RCC 7860 (cell line): ENCODE data around the gene ADRA1B.
A peak's percentile ranks its signal among the peaks of the same experiment; 100 is the strongest.

Experiments used
- DNase-seq: peaks from one replicate; pipeline ENCODE4 v3.0.0-alpha.2; 2015; ENCODE audit warnings: low spot score
- FAIRE-seq: peaks from 2 replicates; lab custom pipeline; 2012; peaks lifted over from hg19 to GRCh38; lab: Jason Lieb, UNC

ADRA1B gene

DNA sequence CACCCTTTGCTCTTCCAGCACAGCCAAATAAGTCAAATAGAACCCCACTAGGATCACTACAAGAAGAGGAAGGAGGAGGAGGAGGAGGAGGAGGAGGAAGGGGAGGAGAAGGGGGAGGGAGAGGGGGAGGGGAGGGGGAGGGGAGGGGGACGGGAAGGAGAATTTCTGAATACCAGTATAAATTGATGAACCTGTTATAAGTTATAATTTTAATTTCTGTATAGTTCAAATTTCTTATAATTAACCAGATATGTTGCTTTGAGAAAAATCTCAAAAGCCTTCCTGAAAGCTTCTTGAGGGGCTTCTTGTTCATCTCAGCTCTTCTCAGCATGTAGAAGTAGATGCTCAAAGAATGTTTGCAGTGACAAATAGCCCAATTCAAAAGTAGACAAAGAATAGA is 15.0 kb upstream of the ADRA1B start:
- FAIRE-seq: no peak

DNA sequence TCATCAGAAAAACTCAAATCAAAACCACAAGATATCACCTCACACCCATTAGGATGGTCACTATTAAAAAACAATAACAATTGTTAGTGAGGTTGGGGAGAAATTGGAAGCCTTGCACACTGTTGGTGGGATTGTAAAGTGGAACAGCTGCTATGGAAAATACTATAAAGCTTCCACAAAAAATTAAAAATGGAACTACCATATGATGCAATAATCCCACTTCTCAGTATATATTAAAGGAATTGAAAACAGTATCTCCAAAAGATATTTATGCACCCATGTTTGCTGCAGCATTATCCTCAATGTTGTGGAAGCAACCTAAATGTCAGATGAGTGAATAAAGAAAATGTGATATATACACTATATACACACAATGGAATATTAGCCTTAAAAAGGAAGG is 14.5 kb upstream of the ADRA1B start:
- no peak for FAIRE-seq
- DNase-seq: no peak

More for the DNA sequence above, 15.0 kb upstream of the ADRA1B start:
- no peak for DNase-seq

DNA sequence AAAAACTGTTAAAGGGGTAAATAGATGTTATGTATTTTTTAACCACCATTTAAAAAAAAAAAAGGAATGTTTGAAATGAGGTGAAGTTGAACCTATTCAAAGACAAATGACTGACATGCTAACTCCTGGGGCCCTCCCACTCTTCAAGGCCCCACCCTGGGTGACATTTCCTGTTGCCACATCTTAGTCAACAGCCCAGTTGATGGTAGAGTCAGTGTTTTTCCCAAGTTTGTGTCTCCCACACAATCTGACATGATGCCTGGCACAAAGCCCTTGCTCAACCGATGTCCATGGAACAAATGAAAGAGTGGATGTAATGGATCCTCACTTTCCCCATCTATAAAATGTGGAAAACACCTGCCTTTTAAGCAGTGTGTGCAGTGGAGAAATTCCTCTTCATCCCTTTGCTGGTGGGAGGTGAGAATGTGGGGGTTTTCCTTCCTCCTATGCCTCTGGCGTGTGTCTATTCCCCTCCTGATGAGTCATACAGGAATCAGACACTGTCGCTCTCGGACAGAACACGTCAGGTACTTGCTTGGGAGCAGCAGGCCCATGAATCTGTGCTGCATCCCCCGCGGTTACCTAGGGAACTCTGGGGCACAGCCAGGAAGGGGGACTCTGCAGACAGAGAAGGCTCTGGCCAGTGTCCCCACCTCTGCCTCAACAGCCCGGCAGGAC is 13.7 kb upstream of the ADRA1B start:
- DNase-seq: peak; percentile 97

DNA sequence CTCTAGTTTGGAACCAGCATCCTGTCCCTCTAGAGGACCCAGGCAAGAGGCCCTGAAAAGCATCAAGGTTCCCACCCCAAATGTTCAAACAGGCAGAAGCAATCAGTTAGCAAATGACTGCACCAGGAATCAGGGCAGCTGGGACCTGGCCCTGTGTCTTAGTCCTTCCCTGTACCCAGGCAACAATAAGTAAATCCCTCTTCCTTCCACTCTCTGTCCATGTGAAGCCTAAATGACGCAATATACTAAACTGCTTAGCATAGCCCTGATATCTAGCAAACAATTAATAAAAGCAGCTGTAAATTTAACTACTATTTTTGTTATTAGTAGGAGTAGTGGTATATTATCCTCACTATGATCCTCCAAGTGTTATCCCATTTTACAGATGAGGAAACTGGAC is 13.2 kb upstream of the ADRA1B start:
- FAIRE-seq (no peak), DNase-seq (no peak)

More for the DNA sequence above, 13.7 kb upstream of the ADRA1B start:
- FAIRE-seq: peak; percentile 84

DNA sequence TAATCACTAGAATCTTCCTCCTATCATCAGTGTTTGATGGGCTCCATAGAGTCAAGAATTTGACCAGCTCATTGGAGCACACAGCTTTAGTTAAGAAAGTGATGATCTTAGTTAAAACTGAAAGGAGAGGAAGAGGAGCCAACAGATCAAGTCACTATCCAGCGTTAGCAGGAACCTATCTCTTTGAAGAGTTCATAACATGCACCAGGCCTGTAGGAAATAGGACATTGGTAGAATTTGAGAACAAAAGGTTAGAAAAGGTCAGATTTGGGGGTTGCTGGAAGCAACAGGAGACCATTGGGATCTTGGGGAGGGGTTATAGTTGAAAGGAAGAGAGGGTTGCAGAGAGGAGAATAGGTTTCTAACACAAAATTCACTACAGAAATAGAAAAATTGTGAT is 11.4 kb upstream of the ADRA1B start:
- FAIRE-seq (no peak), DNase-seq (no peak)

DNA sequence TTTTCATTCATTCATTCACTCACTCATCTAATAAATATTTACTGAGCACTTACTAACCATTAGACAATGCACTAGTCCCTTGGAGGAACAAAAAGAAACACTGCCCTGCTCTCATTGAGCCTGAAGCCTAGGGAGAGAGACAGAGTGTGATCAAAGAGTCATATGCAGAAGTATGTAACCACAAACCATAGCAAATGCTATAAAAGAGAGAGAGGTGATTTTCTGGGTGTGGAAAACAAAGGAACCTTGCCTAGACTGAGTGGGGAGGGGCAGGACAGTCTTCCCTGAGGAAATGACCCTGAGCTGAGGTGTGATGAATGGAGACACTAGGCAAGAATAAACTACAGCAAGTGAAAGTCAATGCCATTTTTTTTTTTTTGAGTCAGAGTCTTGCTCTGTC is 10.8 kb upstream of the ADRA1B start:
- FAIRE-seq: peak; percentile 99
- peak; percentile 99 for DNase-seq

DNA sequence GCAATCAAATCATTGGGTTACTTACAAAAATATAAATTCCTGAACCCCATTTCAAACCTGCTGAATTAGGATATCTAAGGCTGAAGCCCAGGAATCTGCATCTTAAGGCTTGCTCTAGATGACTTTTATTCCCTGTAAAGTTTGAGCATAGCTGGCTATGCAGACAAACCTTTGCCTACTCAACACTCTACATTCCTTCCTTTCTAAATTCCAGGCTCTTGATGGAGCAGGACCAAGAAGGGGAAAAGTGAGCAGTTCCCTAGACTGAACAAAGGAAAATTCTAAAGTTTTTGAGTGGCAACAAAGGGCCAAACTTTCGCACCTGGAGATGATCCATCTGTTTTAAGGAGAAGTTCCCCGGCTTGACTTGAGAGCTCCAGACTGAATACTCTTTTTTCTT is 9.8 kb upstream of the ADRA1B start:
- FAIRE-seq (no peak), DNase-seq (no peak)

DNA sequence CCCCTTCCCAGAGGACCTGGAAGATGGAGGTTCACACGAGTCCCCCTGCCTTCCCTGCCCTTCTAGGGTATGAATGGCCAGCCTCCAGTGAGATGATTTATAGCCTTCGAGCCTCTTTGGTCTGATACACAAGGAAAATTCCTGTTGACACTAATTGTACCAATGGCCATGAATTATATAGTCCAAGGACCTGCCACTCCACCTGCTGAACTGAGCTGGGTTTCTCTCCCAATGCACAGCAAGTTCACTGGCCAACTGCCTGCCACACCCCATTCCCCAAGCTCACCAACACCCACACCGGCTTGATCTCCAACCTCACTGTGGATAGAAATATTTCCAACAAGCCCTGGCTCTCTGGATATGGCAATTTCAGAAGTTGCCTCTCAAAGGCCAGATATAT is 9.3 kb upstream of the ADRA1B start:
- no peak for FAIRE-seq

DNA sequence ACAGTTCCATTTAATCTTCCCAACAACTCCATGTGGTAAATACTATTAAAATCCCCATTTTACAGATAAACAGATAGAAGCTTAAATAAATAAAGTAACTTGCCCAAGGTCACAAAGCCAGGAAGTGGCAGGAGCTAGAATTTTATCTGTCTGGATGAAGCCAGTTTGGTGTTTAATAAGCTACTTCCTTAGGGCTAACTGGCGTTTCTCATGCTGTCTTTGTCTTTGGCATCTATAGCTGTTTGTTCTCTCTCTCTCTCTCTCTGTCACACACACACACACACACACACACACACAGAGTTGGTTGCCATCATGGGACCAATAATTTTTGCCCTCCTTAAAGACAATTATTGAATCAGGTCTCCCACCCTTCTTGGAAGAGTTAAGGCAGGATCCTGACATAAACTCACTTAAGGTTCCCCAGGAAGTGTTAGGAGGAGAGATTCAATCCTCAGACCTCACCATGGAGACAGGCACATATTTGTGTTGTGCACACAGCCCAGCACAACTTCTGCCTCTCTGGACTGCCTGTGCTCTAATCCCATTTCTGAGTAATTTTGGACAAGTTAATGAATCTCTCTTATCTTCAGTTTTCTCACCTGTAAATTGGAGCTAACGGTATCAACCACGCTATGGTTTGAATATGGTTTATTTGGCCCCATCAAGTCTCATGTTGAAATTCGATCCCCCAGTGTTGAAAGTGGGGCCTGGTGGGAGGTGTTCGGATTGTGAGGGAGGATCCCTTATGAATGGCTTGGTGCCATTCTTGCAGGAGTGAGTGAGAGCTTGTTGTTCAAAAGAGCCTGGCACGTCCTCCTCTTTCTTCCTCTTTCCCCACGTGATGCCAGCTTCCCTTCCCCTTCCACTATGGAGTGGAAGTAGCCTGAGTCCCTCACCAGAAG is 8.3 kb upstream of the ADRA1B start:
- FAIRE-seq (no peak), DNase-seq (no peak)

More for the DNA sequence above, 9.3 kb upstream of the ADRA1B start:
- no peak for DNase-seq

DNA sequence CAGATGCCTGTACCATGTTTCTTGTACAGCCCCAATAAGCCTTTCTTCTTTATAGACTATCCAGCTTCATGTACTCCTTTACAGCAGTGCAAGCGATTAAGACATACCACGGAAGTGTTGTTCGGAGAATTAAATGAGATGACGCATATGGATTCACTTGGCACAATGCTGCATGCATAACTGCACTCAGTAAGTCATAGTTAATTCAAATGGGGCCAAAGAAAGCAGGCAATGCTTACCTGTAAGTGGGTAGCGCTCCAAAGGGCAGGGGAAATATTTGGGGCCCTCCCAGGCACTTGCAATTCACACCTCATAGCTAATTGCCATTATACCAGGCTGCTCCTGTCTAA is 7.7 kb upstream of the ADRA1B start:
- no peak for FAIRE-seq
- DNase-seq: no peak

DNA sequence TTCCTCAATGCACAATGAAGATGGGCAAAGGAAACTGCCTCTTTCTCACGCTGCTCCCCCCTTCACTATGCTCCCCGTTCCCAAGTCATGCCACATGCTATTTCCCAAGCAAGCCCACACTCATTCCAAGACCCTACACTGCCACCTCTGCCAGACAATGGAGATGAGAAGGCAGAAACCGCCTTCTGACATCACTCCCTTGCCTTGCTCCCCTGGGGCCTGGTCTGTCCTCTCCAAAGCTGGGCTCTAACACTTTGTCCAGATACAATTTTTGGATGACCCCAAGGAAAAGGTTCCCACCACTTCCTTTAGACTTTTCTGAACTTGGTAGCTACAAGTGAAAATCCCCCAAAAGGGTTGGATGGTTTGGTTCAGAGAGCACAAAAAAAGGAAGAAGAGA is 7.2 kb upstream of the ADRA1B start:
- no peak for FAIRE-seq
- DNase-seq: no peak

DNA sequence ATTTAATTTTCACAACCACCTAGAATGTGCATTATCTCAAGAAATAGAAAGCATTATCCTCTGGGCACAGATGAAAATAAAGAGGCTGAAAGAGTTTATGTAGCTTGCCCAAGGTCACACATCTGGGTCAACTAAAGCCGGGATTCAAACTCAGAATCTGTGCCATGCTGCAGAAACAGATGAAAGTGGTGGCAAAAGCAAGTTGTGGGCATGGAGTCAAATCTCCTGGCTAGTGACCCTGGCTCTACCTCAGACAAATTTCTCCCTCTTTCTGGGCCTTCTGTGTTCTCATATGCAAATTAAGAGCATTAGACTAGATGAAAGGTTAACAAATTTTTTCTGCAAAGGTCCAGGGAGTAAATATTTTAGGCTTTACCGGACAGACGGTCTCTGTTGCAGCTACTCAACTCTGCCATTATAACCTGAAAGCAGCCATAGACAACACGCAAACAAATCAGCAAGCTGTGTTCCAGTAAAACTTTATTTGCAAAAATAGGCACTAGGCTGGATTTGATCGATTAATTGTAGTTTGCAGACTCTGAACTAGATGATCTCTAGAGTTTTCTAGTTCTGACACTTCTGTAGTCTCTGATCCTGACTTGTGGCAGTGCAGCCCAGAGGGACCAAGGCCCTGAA is 6.0 kb upstream of the ADRA1B start:
- no peak for FAIRE-seq
- no peak for DNase-seq

DNA sequence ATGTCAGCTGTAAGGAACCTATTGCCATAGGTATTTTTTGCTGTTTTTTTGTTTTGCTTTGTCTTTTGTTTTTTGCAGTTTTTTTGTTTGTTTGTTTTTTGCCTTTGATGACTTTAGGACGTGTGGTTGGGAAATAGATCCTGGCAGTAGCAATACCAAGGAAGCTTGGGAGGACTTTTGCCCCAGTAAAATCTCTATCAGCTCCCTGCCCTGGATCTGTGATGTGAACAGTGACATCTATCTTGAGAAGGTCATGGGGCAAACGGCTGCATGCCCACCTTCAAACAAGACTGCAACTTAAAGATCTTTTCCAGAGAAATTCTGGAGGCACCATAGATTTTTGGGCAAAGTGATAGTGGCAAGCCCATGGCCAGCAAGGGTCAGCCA is 5.4 kb upstream of the ADRA1B start:
- no peak for FAIRE-seq
- DNase-seq: no peak

DNA sequence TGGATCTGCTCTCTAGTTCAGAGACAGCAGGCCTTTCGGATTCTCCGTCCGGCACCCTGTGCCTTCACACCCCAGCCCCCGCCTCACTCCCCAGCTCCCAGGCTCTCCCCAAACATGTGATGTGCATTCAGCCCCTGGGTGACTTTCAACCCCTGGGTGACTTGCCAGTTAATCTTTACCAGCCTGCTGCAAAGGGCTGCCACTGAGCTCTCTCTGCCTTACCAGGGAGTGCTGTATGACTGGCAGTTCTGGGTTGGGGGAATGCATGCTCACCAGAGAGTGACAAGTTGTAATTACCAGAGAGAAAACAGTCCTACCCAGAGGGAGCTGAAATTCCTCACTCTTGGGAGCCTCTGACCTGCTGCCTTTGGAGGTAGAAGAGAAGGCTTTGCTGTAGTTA is 4.9 kb upstream of the ADRA1B start:
- DNase-seq: peak; percentile 86
- FAIRE-seq: peak; percentile 94

DNA sequence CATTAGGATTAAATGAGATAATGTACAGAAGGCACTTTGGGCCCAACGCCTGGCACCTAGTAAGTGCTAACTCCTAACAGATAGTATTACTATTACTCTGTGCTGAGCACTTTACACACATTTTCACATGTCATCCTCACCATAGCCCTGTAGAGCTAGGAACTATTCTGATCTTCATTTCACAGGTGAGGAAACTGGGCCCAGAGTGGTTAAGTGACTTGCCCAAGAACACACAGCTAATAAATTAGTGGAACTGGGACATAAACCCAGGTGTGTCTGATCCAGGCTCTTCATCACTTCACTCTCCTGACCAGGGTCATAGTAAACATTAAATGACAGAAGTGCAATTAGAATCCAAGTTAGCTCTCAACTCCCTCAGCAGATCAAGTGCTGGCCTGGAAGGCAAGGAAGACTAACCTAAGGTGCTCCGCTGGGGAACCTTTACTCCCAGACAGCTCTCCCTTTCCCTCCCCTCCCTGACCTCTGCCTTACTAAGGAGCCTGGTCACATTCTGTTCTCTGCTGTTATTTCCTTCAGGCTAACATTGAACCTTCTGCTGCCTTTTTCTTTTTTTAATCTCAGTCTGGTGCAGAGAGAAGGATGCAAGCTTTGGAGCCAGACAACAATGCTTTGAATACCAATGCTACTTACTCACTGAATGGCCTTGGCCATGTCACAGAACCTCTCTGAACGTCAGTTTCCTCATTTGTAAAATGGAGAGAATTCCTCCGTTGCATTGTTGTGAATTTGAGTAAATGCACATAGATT is 4.1 kb upstream of the ADRA1B start:
- FAIRE-seq (peak; percentile 61), DNase-seq (peak; percentile 75)

DNA sequence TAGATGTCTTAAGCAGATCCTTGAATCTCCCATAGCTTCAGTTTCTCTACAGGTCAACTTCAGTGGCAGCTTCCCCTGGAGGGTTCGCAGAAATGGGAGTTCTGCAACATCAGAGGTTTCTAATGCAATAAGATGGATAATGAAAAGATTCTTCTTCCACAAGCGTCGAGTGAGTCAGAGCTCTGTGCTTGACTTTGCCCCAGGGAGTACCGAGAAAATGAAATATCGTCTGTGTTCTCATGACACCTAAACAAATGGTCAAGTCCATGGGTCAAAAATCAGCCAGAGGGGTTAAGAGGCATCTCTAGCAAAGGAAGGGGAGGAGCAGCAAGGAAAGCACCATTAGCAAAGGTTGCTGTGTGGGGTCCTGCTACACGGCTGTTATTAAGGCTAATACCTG is 3.2 kb upstream of the ADRA1B start:
- peak; percentile 61 for FAIRE-seq
- peak; percentile 59 for DNase-seq

DNA sequence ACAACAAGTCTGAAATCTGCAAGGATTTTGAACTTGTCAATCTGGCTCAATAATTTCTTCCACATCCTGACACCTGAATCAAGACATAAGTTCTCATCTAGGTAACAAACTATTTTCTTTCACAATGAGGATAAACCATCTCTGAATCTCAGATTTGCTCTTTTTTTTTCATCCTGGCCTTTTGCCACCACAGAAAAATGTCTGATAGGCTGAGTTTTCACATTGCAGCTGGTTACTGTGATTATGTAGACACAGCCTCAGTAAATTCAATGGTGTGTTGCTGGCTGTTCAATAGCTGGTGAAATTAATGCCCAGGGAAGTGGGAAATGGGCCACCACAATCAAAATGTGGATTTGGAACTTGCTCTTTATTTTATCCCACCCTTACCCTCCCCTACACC is 2.8 kb upstream of the ADRA1B start:
- no peak for DNase-seq
- FAIRE-seq: no peak

DNA sequence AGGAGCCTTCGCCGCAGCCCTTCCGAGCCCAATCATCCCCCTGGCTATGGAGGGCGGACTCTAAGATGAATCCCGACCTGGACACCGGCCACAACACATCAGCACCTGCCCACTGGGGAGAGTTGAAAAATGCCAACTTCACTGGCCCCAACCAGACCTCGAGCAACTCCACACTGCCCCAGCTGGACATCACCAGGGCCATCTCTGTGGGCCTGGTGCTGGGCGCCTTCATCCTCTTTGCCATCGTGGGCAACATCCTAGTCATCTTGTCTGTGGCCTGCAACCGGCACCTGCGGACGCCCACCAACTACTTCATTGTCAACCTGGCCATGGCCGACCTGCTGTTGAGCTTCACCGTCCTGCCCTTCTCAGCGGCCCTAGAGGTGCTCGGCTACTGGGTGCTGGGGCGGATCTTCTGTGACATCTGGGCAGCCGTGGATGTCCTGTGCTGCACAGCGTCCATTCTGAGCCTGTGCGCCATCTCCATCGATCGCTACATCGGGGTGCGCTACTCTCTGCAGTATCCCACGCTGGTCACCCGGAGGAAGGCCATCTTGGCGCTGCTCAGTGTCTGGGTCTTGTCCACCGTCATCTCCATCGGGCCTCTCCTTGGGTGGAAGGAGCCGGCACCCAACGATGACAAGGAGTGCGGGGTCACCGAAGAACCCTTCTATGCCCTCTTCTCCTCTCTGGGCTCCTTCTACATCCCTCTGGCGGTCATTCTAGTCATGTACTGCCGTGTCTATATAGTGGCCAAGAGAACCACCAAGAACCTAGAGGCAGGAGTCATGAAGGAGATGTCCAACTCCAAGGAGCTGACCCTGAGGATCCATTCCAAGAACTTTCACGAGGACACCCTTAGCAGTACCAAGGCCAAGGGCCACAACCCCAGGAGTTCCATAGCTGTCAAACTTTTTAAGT is 819 bp downstream of the ADRA1B start:
- FAIRE-seq (no peak), DNase-seq (no peak)

DNA sequence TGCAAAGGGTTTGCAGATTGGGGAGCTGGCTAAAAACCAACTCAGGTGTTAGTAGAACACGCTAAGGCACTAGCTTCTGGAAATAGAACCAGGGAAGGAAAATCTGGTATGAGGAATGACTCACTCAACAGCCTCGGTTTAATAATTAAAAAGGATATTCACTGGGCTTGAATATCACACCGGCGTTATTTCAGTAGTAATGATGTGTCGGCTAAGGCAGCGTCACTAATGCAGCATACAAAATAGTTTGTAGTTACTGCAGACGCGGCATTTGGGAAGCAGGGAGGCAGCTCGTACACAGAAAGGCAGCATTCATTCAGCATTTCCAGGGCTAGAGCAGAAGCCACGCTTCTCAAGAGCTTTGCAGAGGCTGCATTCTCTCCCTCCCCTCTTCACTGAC is 1.7 kb downstream of the ADRA1B start:
- DNase-seq: peak; percentile 73
- peak; percentile 90 for FAIRE-seq

DNA sequence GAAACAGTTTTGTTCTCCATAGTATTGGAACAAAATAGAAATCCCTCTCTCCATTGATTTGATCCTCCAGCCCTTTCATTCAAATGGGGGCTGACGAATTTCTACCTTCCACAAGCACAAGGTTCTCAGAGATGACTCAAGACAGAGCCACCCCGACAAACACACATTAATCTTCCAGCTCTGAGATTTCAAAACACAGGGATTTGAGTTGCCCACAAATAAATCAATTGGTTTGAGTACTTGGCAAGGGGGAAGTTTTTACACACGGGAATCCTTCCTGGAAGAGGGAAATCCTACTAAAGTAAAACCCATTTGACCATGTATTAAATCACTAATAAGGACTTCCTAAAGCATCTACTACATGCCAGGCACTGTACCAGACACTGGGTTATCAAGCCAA is 5.4 kb downstream of the ADRA1B start:
- FAIRE-seq: no peak
- DNase-seq: no peak
